Measurements from ENCODE around the gene PPFIA4. TPM values are rescaled to one million over a fixed set of nuclear protein-coding genes. Genes with fewer than 3 reads are reported as not detected.
"Not testable (repeated sequence)": the region's sequence is repeated elsewhere in the genome, so short reads cannot be mapped to it uniquely, and the experiment has no call there.

The PPFIA4 gene
- total and polyA plus RNA-seq, 9 of the 15 experiments (the other 6 are each of a cell fraction or from before 2014, with no cell fraction given) = 0.07 to 12.0 (median 0.70) TPM

GRCh38 chr1:203005395-203006142 is 20.7 kb upstream of the PPFIA4 start (continued):
- TF ChIP-seq ZNF584 (CRISPR knock-in tag; IDR thresholded peaks at IDR 0.05; ENCODE audit: low read depth) (peak; percentile 78), CREM (IDR thresholded peaks at IDR 0.05; ENCODE audit: low read depth) (peak; percentile 61; the same call in 1 of the 2 replicates), PML (IDR thresholded peaks at IDR 0.05; ENCODE audit: low read length) (peak; percentile 73), EP300 (IDR thresholded peaks at IDR 0.05; ENCODE audit: low read length) (peak; percentile 60; the same call in 1 of the 2 replicates), ATF3 (IDR thresholded peaks at IDR 0.05) (peak; percentile 42; the same call in 1 of the 2 replicates), C11orf30 (IDR thresholded peaks at IDR 0.05; ENCODE audit: low read depth) (peak; percentile 33; the same call in 1 of the 2 replicates), FOXK2 (conservative IDR thresholded peaks at IDR 0.05 in 1 of 2, IDR thresholded peaks at IDR 0.05 in 1 of 2; ENCODE audit: low read depth in 2 of 2) (peak in 1 of 2 experiments; percentile 36; a peak in 2 of 4 replicates), YY1 (IDR thresholded peaks at IDR 0.05; ENCODE audit: borderline replicate concordance in 1 of 3, control insufficient read depth in 1 of 3, extremely low read depth in 1 of 3, insufficient read depth in 3 of 3, insufficient read length in 1 of 3, insufficient replicate concordance in 2 of 3, low read depth in 1 of 3, low read length in 2 of 3) (peak in 2 of 3 experiments; percentile 9 to 13), U2AF1 (optimal IDR thresholded peaks at IDR 0.05; ENCODE audit: low read depth, low read length) (peak; percentile 66), SMAD4 (CRISPR knock-in tag; conservative IDR thresholded peaks at IDR 0.05) (peak; percentile 68), ZMIZ1 (IDR thresholded peaks at IDR 0.05; ENCODE audit: low read depth in 2 of 2, low read length in 2 of 2) (0 out of 4 replicates have a peak, but pooled peaks of 1 of the 2 experiments have one; percentile 24), SMARCE1 (IDR thresholded peaks at IDR 0.05) (peak; percentile 87), NKRF (IDR thresholded peaks at IDR 0.05; ENCODE audit: borderline replicate concordance) (peak; percentile 67; the same call in 1 of the 2 replicates), SMARCB1 (IDR thresholded peaks at IDR 0.05; ENCODE audit: insufficient read length, low read depth) (peak; percentile 84), ATF1 (tag; IDR thresholded peaks at IDR 0.05) (peak; percentile 69), KDM1A (IDR thresholded peaks at IDR 0.05) (peak; percentile 83 to 85), RUNX1 (IDR thresholded peaks at IDR 0.05; ENCODE audit: low read depth) (0 out of 2 replicates have a peak, but pooled peaks have one; percentile 50), GTF2E2 (tag; IDR thresholded peaks at IDR 0.05) (0 out of 2 replicates have a peak, but pooled peaks have one; percentile 40)
- TF ChIP-seq ATF3 (CRISPR knock-in tag; conservative IDR thresholded peaks at IDR 0.05); ATF1 (CRISPR knock-in tag; IDR thresholded peaks at IDR 0.05): not testable (repeated sequence)
